Cardiac septum (tissue), 1 donor: ENCODE data around the gene CNIH3. TPM values are rescaled to one million over a fixed set of nuclear protein-coding genes. Genes with fewer than 3 reads are reported as not detected.
A peak's percentile ranks its signal among the peaks of the same experiment; 100 is the strongest.
"Not testable (repeated sequence)": the region's sequence is repeated elsewhere in the genome, so short reads cannot be mapped to it uniquely, and the experiment has no call there.

ENCODE experiments used
- DNase-seq: peaks from one replicate; pipeline ENCODE4 v3.0.0-alpha.2; 2020; ENCODE audit warnings: low spot score
- intact Hi-C: fragments of 100-400 bp; cut with DNase I; formaldehyde crosslinking; loops from one replicate; pipeline ENCODE4 v1.14.0; 2022
- long read RNA-seq: library from polyadenylated mRNA; unstranded; transcript quantifications from one replicate; pipeline ENCODE4 v2.0.0, GENCODE V29; 2021
- total RNA-seq: library from RNA; stranded (reverse); fragmentation: NEBNext Ultra II Directional; extraction: Animal tissue kit (Norgen Biotek cat#: 25700); gene quantifications from one replicate; pipeline ENCODE4 v1.2.1, GENCODE V29; 2021
- donor health status: DM: no; HTN: no; CAD: no.

CNIH3 gene
- total RNA-seq, result 1.4 TPM
- long read RNA-seq, partial matches to known transcripts, result 0 of 3 reads
- long read RNA-seq, other reads (novel, unspliced or antisense), result 3 of 3 reads

- peak; percentile 60 for DNase-seq
- intact Hi-C loops, result no loop called here
These were observed at the start of gene CNIH3 for GRCh38 chr1:224615861-224616755. TSS of gene CNIH3 (plus strand) at chr1:224616317. CDS start at chr1:224617175, 858 bp downstream.

- DNase-seq, intact Hi-C loops: not testable (repeated sequence)
These were observed 49.6 kb upstream of the CNIH3 start for GRCh38 chr1:224566492-224566891.

GRCh38 chr1:224569276-224569675 is 46.8 kb upstream of the CNIH3 start:
- intact Hi-C loops, result no loop called here
- no peak for DNase-seq

- DNase-seq, intact Hi-C loops: not testable (repeated sequence)
These were observed 44.1 kb upstream of the CNIH3 start for GRCh38 chr1:224571975-224572374.

- no peak for DNase-seq
- intact Hi-C loops, result no loop called here
These were observed 36.6 kb upstream of the CNIH3 start for GRCh38 chr1:224579526-224579925.

GRCh38 chr1:224580006-224580405 is 36.1 kb upstream of the CNIH3 start:
- intact Hi-C loops, result no loop called here
- no peak for DNase-seq

GRCh38 chr1:224582041-224582440 is 34.1 kb upstream of the CNIH3 start:
- intact Hi-C loops, result no loop called here
- DNase-seq, result no peak

- intact Hi-C loops, result no loop called here
These were observed 32.3 kb upstream of the CNIH3 start for GRCh38 chr1:224583774-224584173.

GRCh38 chr1:224585051-224585450 is 31.1 kb upstream of the CNIH3 start:
- DNase-seq, result no peak
- intact Hi-C loops, result no loop called here

More at GRCh38 chr1:224583774-224584173, 32.3 kb upstream of the CNIH3 start:
- DNase-seq, result no peak

- DNase-seq, result no peak
- intact Hi-C loops, result no loop called here
These were observed 29.1 kb upstream of the CNIH3 start for GRCh38 chr1:224587051-224587450.

GRCh38 chr1:224588515-224588914 is 27.6 kb upstream of the CNIH3 start:
- no peak for DNase-seq
- intact Hi-C loops, result no loop called here

- no peak for DNase-seq
- intact Hi-C loops, result no loop called here
These were observed 27.1 kb upstream of the CNIH3 start for GRCh38 chr1:224589006-224589405.

GRCh38 chr1:224591326-224591725 is 24.8 kb upstream of the CNIH3 start:
- DNase-seq, result no peak
- intact Hi-C loops, result no loop called here

GRCh38 chr1:224592636-224593582 is 23.2 kb upstream of the CNIH3 start:
- DNase-seq, result no peak
- intact Hi-C loops, result no loop called here

- DNase-seq, result no peak
- intact Hi-C loops, result no loop called here
These were observed 21.8 kb upstream of the CNIH3 start for GRCh38 chr1:224594360-224594759.

GRCh38 chr1:224594851-224595250 is 21.3 kb upstream of the CNIH3 start:
- intact Hi-C loops, result no loop called here
- DNase-seq, result no peak

GRCh38 chr1:224605482-224606181 is 10.5 kb upstream of the CNIH3 start:
- DNase-seq, result no peak
- intact Hi-C loops, result no loop called here

- intact Hi-C loops, result no loop called here
These were observed 8.6 kb upstream of the CNIH3 start for GRCh38 chr1:224607188-224608148.

More at GRCh38 chr1:224607188-224608148, 8.6 kb upstream of the CNIH3 start:
- DNase-seq, result no peak
